Cerebellar nuclear complex (tissue), 1 donor: ENCODE measurements around the gene ABTB2.
"Not testable (repeated sequence)": the region's sequence is repeated elsewhere in the genome, so short reads cannot be mapped to it uniquely, and the experiment has no call there.

Experiments used
- DNase-seq, 2 experiments: peaks; one replicate each; lab custom pipeline; 2025; lab: John Stamatoyannopoulos, UW

The ABTB2 gene

DNA sequence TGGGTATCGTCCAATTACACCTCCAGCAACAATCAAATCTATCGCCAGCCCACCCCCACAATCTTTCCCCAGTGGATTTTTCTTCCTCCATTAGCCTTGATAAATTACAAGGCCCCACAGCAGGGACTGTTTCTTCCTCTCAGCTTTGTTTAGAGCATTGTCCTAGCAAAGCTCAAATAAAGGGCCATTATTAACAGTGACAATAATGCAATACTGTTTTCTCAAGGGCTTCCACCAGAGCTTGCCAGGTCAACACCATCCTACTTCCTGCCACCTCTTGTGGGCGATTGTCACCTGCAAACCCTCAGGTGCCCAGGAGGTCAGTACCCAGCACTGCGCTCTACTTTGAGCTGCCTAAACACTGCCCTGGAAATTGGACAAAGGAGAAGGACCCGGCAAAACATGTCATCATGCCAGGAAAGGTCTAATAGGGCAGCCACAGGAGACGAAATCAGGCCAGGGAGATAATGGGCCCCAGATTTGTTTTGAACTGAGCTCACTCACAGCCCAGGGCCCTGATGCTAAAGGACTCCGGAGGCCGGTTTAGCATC, 95.2 kb downstream of the ABTB2 start:
- DNase-seq = no peak

- DNase-seq = no peak
Measured at GRCh38 chr11:34261820-34262219, 96.0 kb downstream of the ABTB2 start.

GRCh38 chr11:34261095-34261494, 96.7 kb downstream of the ABTB2 start:
- DNase-seq = no peak

DNA sequence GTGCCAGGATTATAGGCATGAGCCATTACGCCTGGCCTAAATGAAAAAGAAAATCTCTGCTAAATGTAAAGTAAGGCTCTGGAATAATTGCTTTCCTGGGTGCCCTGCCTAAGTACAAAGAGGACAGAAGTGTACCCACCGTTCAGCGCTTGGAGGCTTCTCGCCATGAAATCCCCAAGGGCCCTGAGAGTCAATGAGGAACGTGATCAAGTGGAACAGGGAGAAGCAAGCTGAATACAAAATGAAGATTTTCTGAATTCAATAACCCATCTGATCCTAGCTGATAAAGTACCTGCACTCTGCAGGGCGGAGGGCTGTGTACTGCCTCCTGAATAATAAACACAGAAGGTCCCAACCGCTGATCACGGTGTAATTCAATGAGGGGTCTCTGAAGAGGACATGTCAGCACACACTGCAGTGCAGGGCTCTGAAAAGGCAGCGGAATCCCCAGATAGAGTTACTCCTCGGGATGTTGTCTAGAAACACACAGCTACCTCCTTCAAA, 97.7 kb downstream of the ABTB2 start:
- no peak for DNase-seq

- no peak for DNase-seq
Measured at GRCh38 chr11:34259087-34259486, 98.7 kb downstream of the ABTB2 start.

GRCh38 chr11:34256626-34257025, 101.2 kb downstream of the ABTB2 start:
- DNase-seq = no peak

DNA sequence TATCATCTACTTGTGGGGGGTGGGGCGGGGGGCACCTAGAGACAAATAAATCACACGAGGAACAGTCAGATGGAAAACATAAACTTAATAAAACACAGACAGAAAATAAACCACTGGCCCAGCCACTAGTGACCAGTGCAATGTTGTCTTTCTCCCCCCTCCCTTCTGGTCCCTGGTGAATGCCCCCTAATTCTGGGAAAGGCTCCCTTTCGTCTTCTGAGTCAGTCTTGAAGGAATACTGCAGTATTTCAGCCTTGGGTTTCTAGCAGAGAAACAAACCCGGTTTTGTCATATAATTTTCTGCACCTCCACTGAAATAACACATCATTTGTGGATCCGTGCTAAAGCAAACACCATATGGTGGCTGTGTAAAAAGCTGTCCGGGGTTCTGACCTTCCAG, 101.7 kb downstream of the ABTB2 start:
- no peak for DNase-seq

DNA sequence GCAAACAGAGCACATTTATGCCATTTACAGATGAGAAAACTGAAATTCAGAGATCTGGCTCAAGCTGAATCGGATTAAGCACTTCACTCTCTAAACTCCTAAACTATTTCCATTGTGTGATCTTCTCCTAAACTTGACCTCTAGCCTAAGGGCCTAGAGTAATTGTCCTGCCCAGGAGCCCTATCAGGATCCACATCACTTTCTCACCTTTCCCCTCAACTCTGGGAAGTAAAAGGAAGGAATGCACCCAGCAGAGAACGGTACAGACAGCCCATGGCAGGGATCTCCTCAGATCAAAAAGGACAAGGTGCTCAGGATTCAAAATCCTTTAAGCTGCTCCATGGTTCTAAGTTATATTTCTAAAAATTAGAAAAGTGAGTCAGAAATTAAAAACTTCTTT, 102.7 kb downstream of the ABTB2 start:
- no peak for DNase-seq

DNA sequence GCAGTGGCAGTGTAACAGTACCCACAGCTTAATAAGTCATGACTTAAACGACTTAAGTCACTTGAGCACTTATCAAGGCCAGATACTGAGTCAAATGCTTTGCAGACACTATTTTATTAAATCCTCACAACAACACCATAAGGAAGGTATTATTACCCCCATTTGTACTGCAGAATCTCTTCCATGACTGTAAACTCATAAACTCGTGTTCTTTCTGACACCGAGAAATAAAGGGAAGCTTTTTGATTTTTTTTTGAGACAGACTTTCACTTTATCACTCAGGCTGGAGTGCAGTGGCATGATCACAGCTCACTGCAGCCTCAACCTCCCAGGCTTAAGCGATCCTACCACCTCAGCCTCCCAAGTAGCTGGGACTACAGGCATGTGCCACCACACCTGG, 103.8 kb downstream of the ABTB2 start:
- no peak for DNase-seq

- no peak for DNase-seq
Measured at GRCh38 chr11:34252651-34253050, 105.2 kb downstream of the ABTB2 start.

DNA sequence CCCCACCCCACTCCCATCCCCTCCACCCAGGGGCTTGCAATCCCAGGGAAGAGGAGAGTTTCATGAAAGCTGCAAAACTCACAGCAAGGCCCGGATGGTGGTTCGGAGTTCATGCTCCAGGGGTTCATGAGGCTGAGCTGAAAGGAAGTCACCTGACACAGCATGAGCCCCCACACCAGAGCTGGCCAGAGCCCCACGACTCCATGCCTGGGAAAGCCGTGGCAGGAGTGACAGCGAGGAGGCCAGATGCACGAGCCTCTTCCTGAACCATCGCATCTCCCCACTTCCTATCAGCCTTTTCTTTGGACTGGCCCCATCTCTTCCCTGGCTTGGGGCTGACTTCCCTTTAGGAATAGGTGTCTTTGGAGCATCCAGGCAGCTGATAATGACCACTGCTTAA, 105.8 kb downstream of the ABTB2 start:
- no peak for DNase-seq

GRCh38 chr11:34251589-34251980, 106.2 kb downstream of the ABTB2 start:
- no peak for DNase-seq

GRCh38 chr11:34250732-34251588, 106.8 kb downstream of the ABTB2 start:
- DNase-seq = no peak

GRCh38 chr11:34250211-34250610, 107.6 kb downstream of the ABTB2 start:
- no peak for DNase-seq

- DNase-seq = no peak
Measured at GRCh38 chr11:34249439-34249838, 108.4 kb downstream of the ABTB2 start.

GRCh38 chr11:34246511-34246910, 111.3 kb downstream of the ABTB2 start:
- DNase-seq = not testable (repeated sequence)

DNA sequence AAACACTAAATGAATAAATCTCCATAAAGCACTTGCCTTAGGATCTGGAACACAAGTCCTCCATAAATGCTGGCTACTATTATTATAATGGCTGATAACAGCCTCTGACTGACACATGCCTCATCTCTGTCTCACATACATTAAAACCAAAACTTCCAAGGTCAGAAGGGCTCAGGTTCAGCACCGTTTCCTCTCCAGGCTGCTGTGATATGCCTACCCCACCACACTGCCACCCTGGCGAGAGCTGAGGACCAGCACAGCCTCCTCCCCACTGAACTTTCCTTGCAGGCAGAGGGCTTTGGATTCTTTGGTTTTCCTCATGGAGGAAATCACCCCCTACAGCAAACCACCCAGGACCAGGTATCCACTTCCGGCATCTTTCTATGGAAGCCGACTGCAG, 112.8 kb downstream of the ABTB2 start:
- no peak for DNase-seq

- no peak for DNase-seq
Measured at GRCh38 chr11:34243600-34244464, 114.0 kb downstream of the ABTB2 start.

DNA sequence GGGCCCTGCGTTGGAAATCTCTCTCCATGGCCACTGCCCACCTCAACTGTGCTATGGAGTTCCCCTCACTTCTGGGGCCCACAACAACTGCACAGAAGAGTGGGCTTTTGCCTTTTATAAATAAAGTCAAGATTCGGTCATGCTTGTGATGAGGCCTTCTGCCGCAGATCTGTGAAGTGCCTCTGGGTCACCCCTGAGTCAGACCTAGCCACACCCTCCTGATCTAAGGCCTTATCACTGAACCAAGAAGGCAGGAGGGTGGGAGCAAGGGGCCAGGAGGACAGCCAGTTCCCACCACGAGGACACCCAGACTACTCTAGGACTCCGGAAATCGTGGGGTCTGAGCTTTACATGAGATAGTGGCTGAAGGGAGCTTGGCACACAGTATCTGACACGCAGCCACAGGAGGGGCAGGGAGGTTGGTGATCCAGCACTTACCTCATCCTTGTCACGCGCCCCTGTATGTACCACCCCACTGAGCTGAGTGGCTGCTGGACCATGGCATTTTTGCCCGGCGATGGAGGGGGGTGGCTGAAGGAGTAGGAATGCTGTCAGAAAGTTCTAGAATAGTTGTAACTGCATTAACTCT, 115.7 kb downstream of the ABTB2 start:
- DNase-seq = no peak

GRCh38 chr11:34240150-34240494, 117.7 kb downstream of the ABTB2 start:
- DNase-seq = no peak

DNA sequence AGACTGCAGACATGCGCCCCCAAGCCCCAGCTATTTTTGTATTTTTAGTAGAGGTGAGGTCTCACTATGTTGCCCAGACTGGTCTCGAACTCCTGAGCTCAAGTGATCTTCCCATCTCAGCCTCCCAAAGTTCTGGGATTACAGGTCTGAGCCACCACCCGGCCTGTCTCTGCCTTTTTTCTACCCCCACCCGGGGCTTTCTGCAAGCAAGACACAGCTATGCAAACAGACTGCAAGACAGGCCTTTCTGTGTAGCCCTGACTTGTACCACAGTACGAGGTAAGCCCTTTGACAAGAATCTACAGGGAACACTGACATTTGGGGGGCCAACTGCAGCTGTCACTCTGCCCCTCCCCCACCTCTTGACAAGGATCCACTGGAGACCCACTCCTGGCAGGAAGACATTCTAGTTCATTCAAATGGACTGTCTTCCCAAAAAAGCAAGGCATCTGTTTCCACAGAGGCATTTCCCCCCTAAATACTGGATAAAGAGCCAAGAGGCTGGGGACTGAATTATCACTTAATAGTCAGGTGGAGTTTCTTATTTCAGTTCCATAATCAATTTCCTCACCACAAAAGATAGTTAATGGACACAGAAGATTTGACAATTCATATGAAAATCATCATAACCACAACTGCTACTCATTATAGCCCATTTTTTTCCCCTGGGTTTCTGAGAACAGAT, 118.2 kb downstream of the ABTB2 start:
- DNase-seq = no peak

- no peak for DNase-seq
Measured at GRCh38 chr11:34238966-34239365, 118.8 kb downstream of the ABTB2 start.
